Measurements from ENCODE around the gene AGAP9. TPM values are rescaled to one million over a fixed set of nuclear protein-coding genes. Genes with fewer than 3 reads are reported as not detected.
"Not testable (repeated sequence)": the region's sequence is repeated elsewhere in the genome, so short reads cannot be mapped to it uniquely, and the experiment has no call there.

AGAP9 gene
- total and polyA plus RNA-seq, 7 donors: 0.82 to 2.7 (median 1.7) TPM

GRCh38 chr10:47555334-47555733 is 31.9 kb upstream of the AGAP9 start:
- WGBS, 3 donors: 89 to 100% (median 93%) methylated on average over 2 of the region's 2 CpGs
- H3K9me3 ChIP-seq; H3K4me3 ChIP-seq; intact Hi-C loops (cut with DNase I); ATAC-seq; H3K36me3 ChIP-seq (ENCODE audit: insufficient read depth in 1 of 2, low read depth in 1 of 2); H3K27me3 ChIP-seq (ENCODE audit: insufficient read depth in 3 of 3, low read length in 2 of 3); H3K4me1 ChIP-seq; H3K27ac ChIP-seq; DNase-seq: not testable (repeated sequence)

GRCh38 chr10:47554552-47554951 is 31.1 kb upstream of the AGAP9 start:
- ATAC-seq; H3K9me3 ChIP-seq; H3K27me3 ChIP-seq (ENCODE audit: insufficient read depth in 3 of 3, low read length in 2 of 3); DNase-seq; H3K27ac ChIP-seq; H3K36me3 ChIP-seq (ENCODE audit: insufficient read depth in 1 of 2, low read depth in 1 of 2); intact Hi-C loops (cut with DNase I); H3K4me3 ChIP-seq; H3K4me1 ChIP-seq: not testable (repeated sequence)
- 79 to 100% (median 97%) methylated on average over 3 to 5 of the region's 6 CpGs for WGBS, 3 donors

GRCh38 chr10:47553860-47554247 is 30.4 kb upstream of the AGAP9 start:
- H3K4me1 ChIP-seq; H3K27me3 ChIP-seq (ENCODE audit: insufficient read depth in 3 of 3, low read length in 2 of 3); intact Hi-C loops (cut with DNase I); H3K9me3 ChIP-seq; H3K36me3 ChIP-seq (ENCODE audit: insufficient read depth in 1 of 2, low read depth in 1 of 2): not testable (repeated sequence)
- Histone ChIP-seq H3K4me3 (peak overlapping the region; percentile 73), H3K27ac (peak overlapping the region; percentile 88)
- 20 to 34% (median 33%) methylated on average over 9 to 12 of the region's 17 CpGs for WGBS, 3 donors
- DNase-seq (peak in 1 of 2 donors; percentile 49), ATAC-seq (peak in 1 of 4 donors; percentile 1)

- intact Hi-C loops (cut with DNase I); H3K9me3 ChIP-seq; H3K27me3 ChIP-seq (ENCODE audit: insufficient read depth in 3 of 3, low read length in 2 of 3); H3K4me1 ChIP-seq: not testable (repeated sequence)
- WGBS, 3 donors: 0% methylated on average over 28 to 43 of the region's 60 CpGs
- peak overlapping the region; percentile 73 for H3K4me3 ChIP-seq
- H3K27ac ChIP-seq: peak overlapping the region; percentile 88
- ATAC-seq (peak; percentile 92 to 97 (median 94)), DNase-seq (peak; percentile 79 to 93)
- peaks cover 0 to 15% of the 10 kb centered on the region in 2 donors for H3K36me3 ChIP-seq (ENCODE audit: insufficient read depth in 1 of 2, low read depth in 1 of 2)
Observed at GRCh38 chr10:47553214-47553859, 29.9 kb upstream of the AGAP9 start.

DNA sequence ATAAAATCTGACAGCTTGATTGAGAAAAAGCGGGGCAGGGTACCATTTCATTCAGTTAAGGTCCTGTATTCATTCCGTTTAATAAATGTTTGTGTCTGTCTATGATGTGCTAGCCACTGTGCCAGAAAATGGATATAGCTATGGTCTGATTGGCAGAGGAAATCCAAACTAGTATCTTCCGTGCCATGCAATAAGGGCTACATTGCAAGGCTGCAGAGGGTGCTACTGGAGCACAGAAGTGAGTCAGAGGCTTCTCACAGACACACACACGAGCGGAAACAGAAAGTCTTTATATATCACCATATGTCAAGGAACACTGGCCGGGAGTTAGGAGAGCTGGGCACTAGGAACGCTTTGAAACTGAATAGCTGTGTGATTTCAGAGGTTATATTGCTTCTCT is 29.3 kb upstream of the AGAP9 start:
- H3K27me3 ChIP-seq (ENCODE audit: insufficient read depth in 3 of 3, low read length in 2 of 3); intact Hi-C loops (cut with DNase I); H3K9me3 ChIP-seq; H3K4me1 ChIP-seq; DNase-seq: not testable (repeated sequence)
- H3K27ac ChIP-seq: peak overlapping the region; percentile 88
- peak; percentile 67 to 81 (median 74) for ATAC-seq
- WGBS, 3 donors: 10 to 11% (median 10%) methylated on average over 7 of the region's 7 CpGs
- peak overlapping the region; percentile 73 for H3K4me3 ChIP-seq
- H3K36me3 ChIP-seq (ENCODE audit: insufficient read depth in 1 of 2, low read depth in 1 of 2): peaks cover 0 to 16% of the 10 kb centered on the region in 2 donors

- H3K4me3 ChIP-seq; ATAC-seq; H3K9me3 ChIP-seq; intact Hi-C loops (cut with DNase I); H3K4me1 ChIP-seq; H3K27ac ChIP-seq; H3K27me3 ChIP-seq (ENCODE audit: insufficient read depth in 3 of 3, low read length in 2 of 3); DNase-seq: not testable (repeated sequence)
- WGBS, 3 donors: 78 to 100% (median 86%) methylated on average over 1 of the region's 3 CpGs
- peaks cover 0 to 16% of the 10 kb centered on the region in 2 donors for H3K36me3 ChIP-seq (ENCODE audit: insufficient read depth in 1 of 2, low read depth in 1 of 2)
Observed at GRCh38 chr10:47547286-47547685, 23.8 kb upstream of the AGAP9 start.

DNA sequence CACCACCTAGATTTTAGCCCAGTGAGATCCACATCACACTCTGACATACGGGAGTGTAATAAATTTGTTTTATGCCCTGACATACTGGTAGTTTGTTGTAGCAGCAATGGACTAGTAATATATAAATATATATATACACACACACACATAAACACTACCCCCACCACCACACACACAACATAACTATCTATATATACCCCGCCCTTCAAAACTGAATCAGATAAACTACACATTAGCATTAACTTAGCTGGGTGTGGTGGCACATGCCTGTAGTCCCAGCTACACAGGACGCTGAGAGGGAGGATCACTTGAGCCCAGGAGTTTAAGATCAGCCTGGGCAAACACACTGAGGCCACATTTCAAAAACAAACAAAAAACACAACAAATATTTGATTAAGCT is 13.0 kb upstream of the AGAP9 start:
- 90 to 100% (median 94%) methylated on average over 1 to 2 of the region's 3 CpGs for WGBS, 3 donors
- ATAC-seq; intact Hi-C loops (cut with DNase I): not testable (repeated sequence)

DNA sequence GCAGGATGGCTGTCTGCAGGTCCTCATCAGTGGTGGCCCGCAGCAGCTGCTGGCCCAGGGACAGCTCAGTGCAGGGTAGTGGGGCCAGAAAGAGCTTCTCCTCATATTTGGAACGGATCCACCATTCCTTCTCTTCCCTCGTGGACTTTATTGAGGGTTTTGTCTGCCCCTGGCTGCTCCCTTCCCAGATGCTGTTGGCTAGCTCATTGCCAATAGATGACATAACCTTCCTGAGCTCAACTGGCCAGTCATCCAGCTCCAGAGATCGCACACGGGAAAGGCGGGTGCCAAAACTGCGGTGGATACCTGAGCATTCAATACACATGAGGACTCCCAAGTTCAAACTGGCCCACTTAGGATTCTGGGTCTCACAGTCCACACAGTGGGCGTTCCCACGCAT is 21.1 kb downstream of the AGAP9 start:
- H3K36me3 ChIP-seq (ENCODE audit: insufficient read depth in 1 of 2, low read depth in 1 of 2); H3K27me3 ChIP-seq (ENCODE audit: insufficient read depth in 3 of 3, low read length in 2 of 3); ATAC-seq; intact Hi-C loops (cut with DNase I); H3K4me1 ChIP-seq; H3K9me3 ChIP-seq; H3K27ac ChIP-seq; H3K4me3 ChIP-seq: not testable (repeated sequence)
- WGBS, 3 donors: 40 to 66% (median 51%) methylated on average over 2 to 9 of the region's 9 CpGs
- peak in 1 of 2 donors; percentile 30 for DNase-seq

More for the DNA sequence above, 13.0 kb upstream of the AGAP9 start:
- H3K4me1 ChIP-seq; H3K4me3 ChIP-seq; DNase-seq; H3K27me3 ChIP-seq (ENCODE audit: insufficient read depth in 3 of 3, low read length in 2 of 3); H3K36me3 ChIP-seq (ENCODE audit: insufficient read depth in 1 of 2, low read depth in 1 of 2); H3K9me3 ChIP-seq; H3K27ac ChIP-seq: not testable (repeated sequence)

GRCh38 chr10:47494226-47494625 is 29.2 kb downstream of the AGAP9 start:
- H3K4me3 ChIP-seq; H3K27me3 ChIP-seq (ENCODE audit: insufficient read depth in 3 of 3, low read length in 2 of 3); H3K27ac ChIP-seq; H3K4me1 ChIP-seq; DNase-seq; ATAC-seq; intact Hi-C loops (cut with DNase I); H3K9me3 ChIP-seq; H3K36me3 ChIP-seq (ENCODE audit: insufficient read depth in 1 of 2, low read depth in 1 of 2): not testable (repeated sequence)
- WGBS, 3 donors: 12 to 29% (median 20%) methylated on average over 1 of the region's 6 CpGs

DNA sequence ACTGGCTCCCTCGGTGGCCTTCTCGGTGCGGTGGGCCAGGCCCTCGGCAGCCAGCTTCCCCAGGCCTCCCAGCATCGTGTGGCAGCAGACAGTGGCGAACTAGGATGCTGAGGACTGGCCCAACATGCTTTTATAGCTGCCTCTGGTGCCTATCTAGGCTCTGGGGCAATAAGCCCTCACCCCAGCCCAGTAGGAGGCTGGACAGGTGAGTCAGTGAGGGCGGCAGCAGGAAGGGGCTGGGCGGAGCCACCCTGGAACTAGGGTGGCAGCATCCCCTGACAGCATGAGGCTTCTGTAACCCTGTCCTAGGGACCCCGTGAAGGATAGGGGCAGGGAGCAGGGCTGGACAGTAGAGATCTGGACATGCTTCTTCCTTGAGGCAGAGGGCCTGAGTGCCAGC is 31.8 kb downstream of the AGAP9 start, which contains the start of gene FAM25G:
Gene FAM25G (minus strand): TSS at position 101 of the 400 bp plus-strand sequence. CDS start 26 bp downstream, at position 75.
- H3K9me3 ChIP-seq; H3K27ac ChIP-seq; H3K4me3 ChIP-seq; DNase-seq; H3K36me3 ChIP-seq (ENCODE audit: insufficient read depth in 1 of 2, low read depth in 1 of 2); intact Hi-C loops (cut with DNase I); ATAC-seq; H3K27me3 ChIP-seq (ENCODE audit: insufficient read depth in 3 of 3, low read length in 2 of 3); H3K4me1 ChIP-seq: not testable (repeated sequence)
- 83 to 93% methylated on average over 1 to 4 of the region's 9 CpGs; no CpG with 5 or more reads in 1 of the 3 donors for WGBS, 3 donors

- H3K4me3 ChIP-seq; H3K36me3 ChIP-seq (ENCODE audit: insufficient read depth in 1 of 2, low read depth in 1 of 2); DNase-seq; H3K9me3 ChIP-seq; H3K4me1 ChIP-seq; ATAC-seq; H3K27ac ChIP-seq; H3K27me3 ChIP-seq (ENCODE audit: insufficient read depth in 3 of 3, low read length in 2 of 3); intact Hi-C loops (cut with DNase I): not testable (repeated sequence)
- 75 to 94% (median 93%) methylated on average over 2 to 3 of the region's 7 CpGs for WGBS, 3 donors
Observed at GRCh38 chr10:47489630-47490029, 33.8 kb downstream of the AGAP9 start.

Data from psoas muscle (tissue), 8 donors.